H9 (cell line): ENCODE results near the gene AR. TPM values are rescaled to one million over a fixed set of nuclear protein-coding genes. Genes with fewer than 3 reads are reported as not detected.

Source experiments
- DNase-seq: peaks from one replicate; pipeline ENCODE4 v3.0.0-alpha.2; 2017
- H2AFZ ChIP-seq: one replicate; pipeline ENCODE4 v1.6.1; 2013; ENCODE audit warnings: mild to moderate bottlenecking, low read length, control low read depth, moderate library complexity
- H2AK5ac ChIP-seq: 2 replicates; pipeline ENCODE4 v1.6.1; 2013; ENCODE audit warnings: low read length, control low read depth, mixed read lengths; ENCODE audit not compliant: insufficient read length
- H2BK120ac ChIP-seq: one replicate; pipeline ENCODE4 v1.6.1; 2013; ENCODE audit warnings: low read depth, mild to moderate bottlenecking, low read length, control low read depth, inconsistent platforms; ENCODE audit not compliant: poor library complexity, severe bottlenecking
- H2BK12ac ChIP-seq: 2 replicates; pipeline ENCODE4 v1.6.1; 2013; ENCODE audit warnings: low read length, control low read depth, mixed read lengths, low read depth; ENCODE audit not compliant: insufficient read length
- H2BK15ac ChIP-seq: 2 replicates; pipeline ENCODE4 v1.6.1; 2013; ENCODE audit warnings: low read depth, low read length, control low read depth
- H2BK20ac ChIP-seq: one replicate; pipeline ENCODE4 v1.6.1; 2013; ENCODE audit warnings: low read depth, mild to moderate bottlenecking, low read length, control low read depth, inconsistent platforms; ENCODE audit not compliant: poor library complexity, severe bottlenecking
- H2BK5ac ChIP-seq: 2 replicates; pipeline ENCODE4 v1.6.1; 2013; ENCODE audit warnings: low read length, control low read depth, mixed read lengths; ENCODE audit not compliant: insufficient read length
- H3K14ac ChIP-seq: 2 replicates; pipeline ENCODE4 v1.6.1; 2013; ENCODE audit warnings: low read length, control low read depth; ENCODE audit not compliant: insufficient read depth
- H3K18ac ChIP-seq: 2 replicates; pipeline ENCODE4 v1.6.1; 2013; ENCODE audit warnings: low read depth, mild to moderate bottlenecking, mixed read lengths, low read length, control low read depth; ENCODE audit not compliant: insufficient read length
- H3K23ac ChIP-seq: 2 replicates; pipeline ENCODE4 v1.6.1; 2013; ENCODE audit warnings: low read length, control low read depth, mixed read lengths, low read depth; ENCODE audit not compliant: insufficient read length
- H3K23me2 ChIP-seq: 2 replicates; pipeline ENCODE4 v1.6.1; 2013; ENCODE audit warnings: low read depth, mild to moderate bottlenecking, mixed read lengths, low read length, control low read depth; ENCODE audit not compliant: insufficient read length, poor library complexity, severe bottlenecking
- H3K27ac ChIP-seq: 2 replicates; pipeline ENCODE4 v1.5.1; 2013; ENCODE audit warnings: low read length, control low read depth, mixed read lengths, low read depth; ENCODE audit not compliant: insufficient read length
- H3K27me3 ChIP-seq: 2 replicates; pipeline ENCODE4 v1.6.1; 2013; ENCODE audit warnings: low read length, control low read depth, inconsistent platforms; ENCODE audit not compliant: insufficient read depth
- H3K4ac ChIP-seq: 2 replicates; pipeline ENCODE4 v1.6.1; 2013; ENCODE audit warnings: low read depth, mild to moderate bottlenecking, control low read depth, inconsistent platforms, low read length, moderate library complexity
- H3K4me1 ChIP-seq: 2 replicates; pipeline ENCODE4 v1.6.1; 2013; ENCODE audit warnings: low read length, control low read depth, inconsistent platforms; ENCODE audit not compliant: insufficient read depth
- H3K4me2 ChIP-seq: 2 replicates; pipeline ENCODE4 v1.6.1; 2013; ENCODE audit warnings: low read length, control low read depth, mixed read lengths; ENCODE audit not compliant: insufficient read length, insufficient read depth
- H3K56ac ChIP-seq: 2 replicates; pipeline ENCODE4 v1.6.1; 2013; ENCODE audit warnings: low read depth, mild to moderate bottlenecking, mixed read lengths, low read length, control low read depth; ENCODE audit not compliant: insufficient read length
- H3K79me1 ChIP-seq: 2 replicates; pipeline ENCODE4 v1.6.1; 2013; ENCODE audit warnings: low read depth, mild to moderate bottlenecking, moderate library complexity, low read length, control low read depth, inconsistent platforms; ENCODE audit not compliant: insufficient read depth, poor library complexity, severe bottlenecking
- H3K79me2 ChIP-seq: 2 replicates; pipeline ENCODE4 v1.6.1; 2013; ENCODE audit warnings: low read length, control low read depth, inconsistent platforms; ENCODE audit not compliant: insufficient read depth
- H3K9ac ChIP-seq: 2 replicates; pipeline ENCODE4 v1.6.1; 2013; ENCODE audit warnings: low read length, control low read depth, mixed read lengths; ENCODE audit not compliant: insufficient read length; ENCODE audit errors: extremely low read depth
- H3K9me3 ChIP-seq: one replicate; pipeline ENCODE4 v1.6.1; 2013; ENCODE audit warnings: low read depth, low read length, inconsistent platforms; ENCODE audit not compliant: control insufficient read depth
- H3T11ph ChIP-seq: one replicate; pipeline ENCODE4 v1.6.1; 2013; ENCODE audit warnings: mild to moderate bottlenecking, low read length, control low read depth, inconsistent platforms
- H4K20me1 ChIP-seq: one replicate; pipeline ENCODE4 v1.6.1; 2013; ENCODE audit not compliant: control insufficient read depth, insufficient read length, insufficient read depth
- H4K5ac ChIP-seq: 2 replicates; pipeline ENCODE4 v1.6.1; 2013; ENCODE audit warnings: low read depth, mild to moderate bottlenecking, mixed read lengths, low read length, control low read depth; ENCODE audit not compliant: insufficient read length
- H4K8ac ChIP-seq: replicated peaks from 2 replicates; pipeline ENCODE4 v1.6.1; 2013; ENCODE audit warnings: low read length, control low read depth, mixed read lengths, low read depth; ENCODE audit not compliant: insufficient read length
- H4K91ac ChIP-seq: 2 replicates; pipeline ENCODE4 v1.6.1; 2013; ENCODE audit warnings: low read depth, mild to moderate bottlenecking, moderate library complexity, mixed read lengths, low read length, control low read depth; ENCODE audit not compliant: insufficient read length
- H3K27ac Mint-ChIP-seq, 3 experiments: 2 replicates in 2 of 3; 3 replicates in 1 of 3; pipeline ENCODE4 v1.8.0; 2020 to 2021; ENCODE audit warnings: mixed read lengths in 3 of 3, mild to moderate bottlenecking in 1 of 3, moderate library complexity in 1 of 3
- H3K27me3 Mint-ChIP-seq: 2 replicates; pipeline ENCODE4 v1.8.0; 2021; ENCODE audit warnings: low read depth, mild to moderate bottlenecking, moderate library complexity, mixed read lengths
- H3K36me3 Mint-ChIP-seq, 3 experiments: 2 replicates in 2 of 3; 3 replicates in 1 of 3; pipeline ENCODE4 v1.8.0; 2020 to 2021; ENCODE audit warnings: low read depth in 3 of 3, mixed read lengths in 3 of 3; ENCODE audit not compliant: insufficient read depth in 1 of 3
- H3K4me1 Mint-ChIP-seq, 2 experiments: 2 replicates each; pipeline ENCODE4 v1.8.0; 2020; ENCODE audit warnings: mixed read lengths in 2 of 2
- H3K4me3 Mint-ChIP-seq, 2 experiments: 2 replicates in 1 of 2; 3 replicates in 1 of 2; pipeline ENCODE4 v1.8.0; 2020 to 2021; ENCODE audit warnings: mild to moderate bottlenecking in 2 of 2, mixed read lengths in 2 of 2, moderate library complexity in 1 of 2
- H3K9me3 Mint-ChIP-seq, 2 experiments: 2 replicates in 1 of 2; 3 replicates in 1 of 2; pipeline ENCODE4 v1.8.0; 2020; ENCODE audit warnings: mild to moderate bottlenecking in 2 of 2, mixed read lengths in 2 of 2, moderate library complexity in 1 of 2
- WGBS: extraction: QIAGEN DNeasy Blood & Tissue Kit; methylation state at CpG from one replicate; pipeline ENCODE4 v1.1.7; 2013; ENCODE audit warnings: missing lambda C conversion rate, low lambda C conversion rate, mixed read lengths; ENCODE audit not compliant: insufficient read length; ENCODE audit errors: extremely low coverage; 5-methylcytosine and 5-hydroxymethylcytosine counted together
- total RNA-seq: library from RNA; stranded (reverse); gene quantifications from 2 replicates; pipeline ENCODE4 v1.2.1, GENCODE V29; 2021
- TF ChIP-seq, protein P1 (sequence below): fragments of 200-600 bp; sonication (generic); conservative IDR thresholded peaks from 3 replicates; pipeline ENCODE4 v1.8.0; 2021; ENCODE audit warnings: antibody characterized with exemption, mild to moderate bottlenecking

AR gene
- total RNA-seq, 1 experiment from 2014 or later = 3.5 TPM

DNA sequence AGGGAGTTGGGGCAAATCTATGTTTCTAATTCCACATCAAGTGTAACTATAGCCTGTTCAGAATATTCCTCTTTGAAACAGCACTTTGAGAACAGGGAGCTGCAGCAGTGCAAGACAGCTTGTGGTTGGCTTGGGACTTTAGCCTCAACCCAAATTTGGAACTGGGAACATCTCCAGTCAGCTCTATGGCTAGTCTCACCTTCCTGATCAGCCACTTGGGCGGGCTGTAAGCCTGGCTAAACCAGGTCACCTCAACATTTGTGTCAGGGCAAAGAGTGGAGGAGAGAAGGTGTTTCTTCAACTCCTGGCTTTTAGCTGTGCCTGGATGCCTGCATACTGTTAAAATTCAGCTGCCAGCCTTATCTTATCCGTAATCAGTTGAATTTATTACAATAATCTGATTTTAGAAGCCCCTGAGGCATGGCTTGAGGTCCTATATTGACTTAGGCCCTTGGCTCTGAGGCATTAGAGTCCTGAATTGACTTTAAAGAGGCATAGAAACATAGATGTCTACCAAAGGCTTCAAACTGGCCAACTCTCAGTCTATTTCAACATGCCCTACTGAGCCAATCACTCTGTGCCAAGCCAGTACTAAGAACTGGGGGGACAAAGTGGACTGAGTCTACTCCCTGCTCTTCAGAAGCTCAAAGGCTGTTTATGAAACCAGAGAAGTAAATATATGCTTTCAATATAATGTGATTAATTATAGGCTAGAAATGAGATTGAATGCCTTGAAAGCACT is 18.7 kb upstream of the AR start:
- Histone ChIP-seq H3K79me1 (no peaks in the 10 kb centered on the region), H4K5ac (no peak overlapping the region), H2AFZ (no peak overlapping the region), H2AK5ac (no peak overlapping the region), H3K4me2 (no peak overlapping the region), H3K4ac (no peak overlapping the region), H3K27me3 (no peaks in the 10 kb centered on the region), H4K91ac (no peak overlapping the region), H2BK120ac (no peak overlapping the region), H3T11ph (no peak overlapping the region), H3K23ac (no peak overlapping the region), H4K8ac (no peak overlapping the region), H2BK20ac (no peak overlapping the region), H2BK5ac (no peak overlapping the region), H3K9me3 (peaks cover 40% of the 10 kb centered on the region), H3K18ac (no peak overlapping the region), H3K56ac (no peak overlapping the region), H3K79me2 (no peaks in the 10 kb centered on the region), H3K27ac (no peak overlapping the region), H3K14ac (no peak overlapping the region), H3K4me1 (peaks cover 2% of the 10 kb centered on the region; the same call in 1 of the 2 replicates), H2BK12ac (no peak overlapping the region), H3K23me2 (no peaks in the 10 kb centered on the region), H3K9ac (no peak overlapping the region), H2BK15ac (no peak overlapping the region), H4K20me1 (no peaks in the 10 kb centered on the region)
- Mint-ChIP-seq H3K9me3 (peaks cover 45 to 66% of the 10 kb centered on the region in 2 experiments), H3K27me3 (no peaks in the 10 kb centered on the region), H3K4me3 (no peak overlapping the region), H3K27ac (no peak overlapping the region), H3K36me3 (peaks cover 0 to 3% (median 0%) of the 10 kb centered on the region in 3 experiments; a peak in 4 of 7 replicates), H3K4me1 (peaks cover 10 to 15% of the 10 kb centered on the region in 2 experiments)
- DNase-seq = no peak
- WGBS = no CpG with 5 or more reads among the region's 2 CpGs
- TF ChIP-seq, protein P1, sequence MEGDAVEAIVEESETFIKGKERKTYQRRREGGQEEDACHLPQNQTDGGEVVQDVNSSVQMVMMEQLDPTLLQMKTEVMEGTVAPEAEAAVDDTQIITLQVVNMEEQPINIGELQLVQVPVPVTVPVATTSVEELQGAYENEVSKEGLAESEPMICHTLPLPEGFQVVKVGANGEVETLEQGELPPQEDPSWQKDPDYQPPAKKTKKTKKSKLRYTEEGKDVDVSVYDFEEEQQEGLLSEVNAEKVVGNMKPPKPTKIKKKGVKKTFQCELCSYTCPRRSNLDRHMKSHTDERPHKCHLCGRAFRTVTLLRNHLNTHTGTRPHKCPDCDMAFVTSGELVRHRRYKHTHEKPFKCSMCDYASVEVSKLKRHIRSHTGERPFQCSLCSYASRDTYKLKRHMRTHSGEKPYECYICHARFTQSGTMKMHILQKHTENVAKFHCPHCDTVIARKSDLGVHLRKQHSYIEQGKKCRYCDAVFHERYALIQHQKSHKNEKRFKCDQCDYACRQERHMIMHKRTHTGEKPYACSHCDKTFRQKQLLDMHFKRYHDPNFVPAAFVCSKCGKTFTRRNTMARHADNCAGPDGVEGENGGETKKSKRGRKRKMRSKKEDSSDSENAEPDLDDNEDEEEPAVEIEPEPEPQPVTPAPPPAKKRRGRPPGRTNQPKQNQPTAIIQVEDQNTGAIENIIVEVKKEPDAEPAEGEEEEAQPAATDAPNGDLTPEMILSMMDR = no peak
